Measurements from ENCODE around the gene OR10G6.

Gene OR10G6

DNA sequence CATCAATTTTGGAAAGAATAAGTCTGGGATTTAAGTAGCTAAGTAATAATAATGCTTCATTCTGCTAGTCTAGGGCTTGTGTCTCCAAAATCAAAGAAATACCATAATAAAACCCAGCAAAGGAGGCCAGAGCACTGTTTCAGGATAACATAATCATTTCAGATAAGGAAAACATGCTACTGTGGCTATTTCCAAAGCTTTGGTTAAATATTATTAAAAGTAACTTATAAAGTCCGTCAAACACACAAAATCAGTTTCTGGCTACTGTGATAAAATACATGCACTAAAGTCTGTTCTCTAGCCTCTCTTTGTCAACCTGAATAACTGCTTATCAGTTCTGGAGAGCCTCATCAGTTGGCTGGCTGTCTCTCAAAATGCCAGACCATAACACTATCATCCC, 49.8 kb downstream of the OR10G6 start:
- TF ChIP-seq, protein P1, sequence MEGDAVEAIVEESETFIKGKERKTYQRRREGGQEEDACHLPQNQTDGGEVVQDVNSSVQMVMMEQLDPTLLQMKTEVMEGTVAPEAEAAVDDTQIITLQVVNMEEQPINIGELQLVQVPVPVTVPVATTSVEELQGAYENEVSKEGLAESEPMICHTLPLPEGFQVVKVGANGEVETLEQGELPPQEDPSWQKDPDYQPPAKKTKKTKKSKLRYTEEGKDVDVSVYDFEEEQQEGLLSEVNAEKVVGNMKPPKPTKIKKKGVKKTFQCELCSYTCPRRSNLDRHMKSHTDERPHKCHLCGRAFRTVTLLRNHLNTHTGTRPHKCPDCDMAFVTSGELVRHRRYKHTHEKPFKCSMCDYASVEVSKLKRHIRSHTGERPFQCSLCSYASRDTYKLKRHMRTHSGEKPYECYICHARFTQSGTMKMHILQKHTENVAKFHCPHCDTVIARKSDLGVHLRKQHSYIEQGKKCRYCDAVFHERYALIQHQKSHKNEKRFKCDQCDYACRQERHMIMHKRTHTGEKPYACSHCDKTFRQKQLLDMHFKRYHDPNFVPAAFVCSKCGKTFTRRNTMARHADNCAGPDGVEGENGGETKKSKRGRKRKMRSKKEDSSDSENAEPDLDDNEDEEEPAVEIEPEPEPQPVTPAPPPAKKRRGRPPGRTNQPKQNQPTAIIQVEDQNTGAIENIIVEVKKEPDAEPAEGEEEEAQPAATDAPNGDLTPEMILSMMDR (IDR thresholded peaks at IDR 0.05; ENCODE audit: borderline replicate concordance, control extremely low read depth, extremely low read depth, insufficient read depth, missing control alignments) = no peak
- in situ Hi-C loops (cut with MboI; ENCODE audit: low sequenced_read_pairs, unreplicated experiment) = no loop called here
- no peak for DNase-seq (ENCODE audit: low spot score)
